ENCODE measurements around the gene UPB1.

UPB1 gene

GRCh38 chr22:24492391-24492790 is 2.7 kb upstream of the UPB1 start:
- TF ChIP-seq CTCF (IDR thresholded peaks at IDR 0.05; ENCODE audit: insufficient read depth, low read length) (no peak), REST (IDR thresholded peaks at IDR 0.05; ENCODE audit: insufficient replicate concordance, low read depth) (no peak)
- Histone ChIP-seq H3K4me3 (replicated peaks; ENCODE audit: insufficient read depth, low read length) (no peak overlapping the region), H3K27me3 (ENCODE audit: insufficient read depth, poor library complexity, severe bottlenecking) (no peaks in the 10 kb centered on the region), H3K27ac (replicated peaks) (no peak overlapping the region)
- no peak for DNase-seq (ENCODE audit: low read depth in 1 of 2, low spot score in 1 of 2)

- no peak overlapping the region for H3K4me3 ChIP-seq (replicated peaks; ENCODE audit: insufficient read depth, low read length)
- no peaks in the 10 kb centered on the region for H3K27me3 ChIP-seq (ENCODE audit: insufficient read depth, poor library complexity, severe bottlenecking)
- no peak for DNase-seq (ENCODE audit: low read depth in 1 of 2, low spot score in 1 of 2)
- TF ChIP-seq GABPA (IDR thresholded peaks at IDR 0.05; ENCODE audit: low read depth) (no peak), REST (IDR thresholded peaks at IDR 0.05; ENCODE audit: insufficient replicate concordance, low read depth) (no peak), SPI1 (IDR thresholded peaks at IDR 0.05; ENCODE audit: borderline replicate concordance, low read depth) (no peak), POLR2AphosphoS5 (IDR thresholded peaks at IDR 0.05; ENCODE audit: low read depth) (no peak), CTCF (IDR thresholded peaks at IDR 0.05; ENCODE audit: insufficient read depth, low read length) (no peak)
- no peak overlapping the region for H3K27ac ChIP-seq (replicated peaks)
Observed at GRCh38 chr22:24494167-24494527, 985 bp upstream of the UPB1 start.

- Histone ChIP-seq H3K4me3 (replicated peaks; ENCODE audit: insufficient read depth, low read length) (no peak overlapping the region), H3K27ac (replicated peaks) (no peak overlapping the region), H3K27me3 (ENCODE audit: insufficient read depth, poor library complexity, severe bottlenecking) (no peaks in the 10 kb centered on the region)
- no peak for TF ChIP-seq SPI1 (IDR thresholded peaks at IDR 0.05; ENCODE audit: borderline replicate concordance, low read depth)
- TF ChIP-seq POLR2AphosphoS5 (IDR thresholded peaks at IDR 0.05; ENCODE audit: low read depth), result no peak
- no peak for TF ChIP-seq CTCF (IDR thresholded peaks at IDR 0.05; ENCODE audit: insufficient read depth, low read length)
- TF ChIP-seq GABPA (IDR thresholded peaks at IDR 0.05; ENCODE audit: low read depth), result no peak
- TF ChIP-seq REST (IDR thresholded peaks at IDR 0.05; ENCODE audit: insufficient replicate concordance, low read depth), result no peak
- no peak for DNase-seq (ENCODE audit: low read depth in 1 of 2, low spot score in 1 of 2)
Observed at GRCh38 chr22:24495365-24495675, 188 bp downstream of the UPB1 start.

All from HL-60 (cell line).